ENCODE data around the gene CTDSPL2. TPM values are rescaled to one million over a fixed set of nuclear protein-coding genes. Genes with fewer than 3 reads are reported as not detected.
"Not testable (repeated sequence)": the region's sequence is repeated elsewhere in the genome, so short reads cannot be mapped to it uniquely, and the experiment has no call there.

Gene CTDSPL2
- total RNA-seq, 1 experiment from 2014 or later: 98.0 TPM

GRCh38 chr15:44530653-44531052 is 103.2 kb downstream of the CTDSPL2 start:
- no peaks in the 10 kb centered on the region for H3K9me3 ChIP-seq (ENCODE audit: low read length)
- ChIA-PET CTCF (no interaction called here), POLR2A (ENCODE audit: unreplicated experiment) (interaction anchor here (0.7 kb wide), 1 partner anchor 256 kb away, joined by 4 read pairs; no protein-coding TSS in a partner anchor)
- ATAC-seq (peak; percentile 60), DNase-seq (no peak)
- H3F3A ChIP-seq (ENCODE audit: low read length, unreplicated experiment): no peaks in the 10 kb centered on the region
- no peaks in the 10 kb centered on the region for H3K9me2 ChIP-seq (replicated peaks; ENCODE audit: low read length)
- H3K9ac ChIP-seq (ENCODE audit: low read length): no peak overlapping the region
- no peak overlapping the region for H2AFZ ChIP-seq (ENCODE audit: low read length)
- peaks cover 10% of the 10 kb centered on the region; the same call in 1 of the 2 replicates for H3K36me3 ChIP-seq (ENCODE audit: low read depth, low read length)
- H3K79me2 ChIP-seq (ENCODE audit: low read length): peaks cover 9% of the 10 kb centered on the region
- 0 out of 2 replicates have a peak, but pooled peaks cover 7% of the 10 kb centered on the region for H3K4me1 ChIP-seq (ENCODE audit: insufficient read depth, low read length)
- no peak overlapping the region for H3K4me3 ChIP-seq (ENCODE audit: low read length)
- H4K20me1 ChIP-seq (ENCODE audit: low read length): no peaks in the 10 kb centered on the region
- H3K27me3 ChIP-seq (ENCODE audit: low read length): no peaks in the 10 kb centered on the region
- TF ChIP-seq EZH2phosphoT487 (IDR thresholded peaks at IDR 0.05; ENCODE audit: borderline replicate concordance, low read length): no peak
- TF ChIP-seq EZH2 (IDR thresholded peaks at IDR 0.05; ENCODE audit: low read length, unreplicated experiment): no peak
- no peak overlapping the region for H3K4me2 ChIP-seq (ENCODE audit: low read length)
- intact Hi-C loops (cut with micrococcal nuclease): no loop called here
- no peak overlapping the region for H3K27ac ChIP-seq (ENCODE audit: low read length)
- BruUV-seq (replicated peaks): no TSS peak

- POLR2A ChIA-PET (ENCODE audit: unreplicated experiment): interaction anchor here (0.6 to 0.7 kb wide), 2 partner anchors 106 to 330 kb away, joined by 4 to 7 read pairs; no protein-coding TSS in a partner anchor
- ATAC-seq; intact Hi-C loops (cut with micrococcal nuclease); H2AFZ ChIP-seq (ENCODE audit: low read length); H3K36me3 ChIP-seq (ENCODE audit: low read depth, low read length); H3K4me2 ChIP-seq (ENCODE audit: low read length); DNase-seq; H3K9me2 ChIP-seq (replicated peaks; ENCODE audit: low read length); H3K27me3 ChIP-seq (ENCODE audit: low read length); BruUV-seq (replicated peaks); CTCF ChIA-PET; H3K9ac ChIP-seq (ENCODE audit: low read length); H4K20me1 ChIP-seq (ENCODE audit: low read length); H3K9me3 ChIP-seq (ENCODE audit: low read length); H3K27ac ChIP-seq (ENCODE audit: low read length); H3K4me3 ChIP-seq (ENCODE audit: low read length); H3F3A ChIP-seq (ENCODE audit: low read length, unreplicated experiment): not testable (repeated sequence)
- Histone ChIP-seq H3K4me1 (ENCODE audit: insufficient read depth, low read length) (0 out of 2 replicates have a peak, but pooled peaks cover 11% of the 10 kb centered on the region), H3K79me2 (ENCODE audit: low read length) (peaks cover 18% of the 10 kb centered on the region)
These were observed 104.8 kb downstream of the CTDSPL2 start for GRCh38 chr15:44532275-44532674.

- BruUV-seq (replicated peaks): no TSS peak
These were observed 105.3 kb downstream of the CTDSPL2 start for GRCh38 chr15:44532689-44533088.

More at GRCh38 chr15:44532689-44533088, 105.3 kb downstream of the CTDSPL2 start:
- Histone ChIP-seq H3K36me3 (ENCODE audit: low read depth, low read length) (peaks cover 2% of the 10 kb centered on the region; the same call in 1 of the 2 replicates), H3K27me3 (ENCODE audit: low read length) (no peaks in the 10 kb centered on the region), H3K9ac (ENCODE audit: low read length) (no peak overlapping the region), H3K9me2 (replicated peaks; ENCODE audit: low read length) (no peaks in the 10 kb centered on the region), H3F3A (ENCODE audit: low read length, unreplicated experiment) (no peaks in the 10 kb centered on the region), H2AFZ (ENCODE audit: low read length) (no peak overlapping the region), H3K4me3 (ENCODE audit: low read length) (no peak overlapping the region), H3K79me2 (ENCODE audit: low read length) (peaks cover 22% of the 10 kb centered on the region), H3K4me2 (ENCODE audit: low read length) (no peak overlapping the region), H3K4me1 (ENCODE audit: insufficient read depth, low read length) (0 out of 2 replicates have a peak, but pooled peaks cover 11% of the 10 kb centered on the region), H3K27ac (ENCODE audit: low read length) (no peak overlapping the region), H4K20me1 (ENCODE audit: low read length) (peaks cover 3% of the 10 kb centered on the region), H3K9me3 (ENCODE audit: low read length) (no peaks in the 10 kb centered on the region)
- intact Hi-C loops (cut with micrococcal nuclease): no loop called here
- TF ChIP-seq EZH2 (IDR thresholded peaks at IDR 0.05; ENCODE audit: low read length, unreplicated experiment) (no peak), EZH2phosphoT487 (IDR thresholded peaks at IDR 0.05; ENCODE audit: borderline replicate concordance, low read length) (no peak)
- TF ChIP-seq, protein P1, sequence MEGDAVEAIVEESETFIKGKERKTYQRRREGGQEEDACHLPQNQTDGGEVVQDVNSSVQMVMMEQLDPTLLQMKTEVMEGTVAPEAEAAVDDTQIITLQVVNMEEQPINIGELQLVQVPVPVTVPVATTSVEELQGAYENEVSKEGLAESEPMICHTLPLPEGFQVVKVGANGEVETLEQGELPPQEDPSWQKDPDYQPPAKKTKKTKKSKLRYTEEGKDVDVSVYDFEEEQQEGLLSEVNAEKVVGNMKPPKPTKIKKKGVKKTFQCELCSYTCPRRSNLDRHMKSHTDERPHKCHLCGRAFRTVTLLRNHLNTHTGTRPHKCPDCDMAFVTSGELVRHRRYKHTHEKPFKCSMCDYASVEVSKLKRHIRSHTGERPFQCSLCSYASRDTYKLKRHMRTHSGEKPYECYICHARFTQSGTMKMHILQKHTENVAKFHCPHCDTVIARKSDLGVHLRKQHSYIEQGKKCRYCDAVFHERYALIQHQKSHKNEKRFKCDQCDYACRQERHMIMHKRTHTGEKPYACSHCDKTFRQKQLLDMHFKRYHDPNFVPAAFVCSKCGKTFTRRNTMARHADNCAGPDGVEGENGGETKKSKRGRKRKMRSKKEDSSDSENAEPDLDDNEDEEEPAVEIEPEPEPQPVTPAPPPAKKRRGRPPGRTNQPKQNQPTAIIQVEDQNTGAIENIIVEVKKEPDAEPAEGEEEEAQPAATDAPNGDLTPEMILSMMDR (conservative IDR thresholded peaks at IDR 0.05; ENCODE audit: low read depth, low read length): peak; percentile 44; the same call in 1 of the 2 replicates
- no peak for ATAC-seq
- ChIA-PET POLR2A (ENCODE audit: unreplicated experiment) (interaction anchor here (0.6 kb wide), 1 partner anchor 331 kb away, joined by 7 read pairs; no protein-coding TSS in a partner anchor), CTCF (no interaction called here)
- DNase-seq: peak; percentile 33
